ENCODE measurements around the gene ANO9.

DNA sequence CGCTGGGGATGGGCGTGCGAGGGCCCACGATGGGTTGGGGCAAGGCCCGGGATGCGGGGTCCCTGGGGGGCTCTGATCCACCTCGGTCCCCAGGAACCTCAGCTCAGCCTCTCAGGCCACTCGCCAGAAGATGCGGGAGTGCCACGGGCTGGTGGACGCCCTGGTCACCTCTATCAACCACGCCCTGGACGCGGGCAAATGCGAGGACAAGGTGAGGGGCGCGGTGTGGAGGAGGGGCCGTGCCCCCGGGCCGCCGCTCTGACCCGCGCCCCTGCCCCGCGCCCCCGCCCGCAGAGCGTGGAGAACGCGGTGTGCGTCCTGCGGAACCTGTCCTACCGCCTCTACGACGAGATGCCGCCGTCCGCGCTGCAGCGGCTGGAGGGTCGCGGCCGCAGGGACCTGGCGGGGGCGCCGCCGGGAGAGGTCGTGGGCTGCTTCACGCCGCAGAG is 41.5 kb downstream of the ANO9 start:
- TF ChIP-seq EZH2 (IDR thresholded peaks at IDR 0.05; ENCODE audit: insufficient read depth, poor library complexity, severe bottlenecking) (no peak), EZH2phosphoT487 (IDR thresholded peaks at IDR 0.05; ENCODE audit: insufficient read depth, low read depth) (no peak)
